OCI-LY3 (cell line): Measurements from ENCODE around the gene TGFBR1.

Experiments
- CTCF ChIP-seq: fragments of 200-600, 300-600 bp; sonication (generic); IDR thresholded peaks from 2 replicates; pipeline ENCODE4 v1.5.1; 2014; ENCODE audit warnings: antibody characterized with exemption, low read length, low read depth
- EZH2phosphoT487 ChIP-seq: fragments of 200-600 bp; shearing (Covaris generic); IDR thresholded peaks from 2 replicates; pipeline ENCODE4 v1.6.1; 2018; ENCODE audit warnings: antibody characterized with exemption, mixed run types, low read depth

- TF ChIP-seq EZH2phosphoT487 (no peak), CTCF (no peak)
Observed at GRCh38 chr9:99185348-99185632, 80.4 kb downstream of the TGFBR1 start.
